GM21423 (cell line): ENCODE measurements around the gene EXOC4.

Source experiments
- ATAC-seq: cut with Tn5 transposase; IDR thresholded peaks from one replicate; pipeline ENCODE4 v1.9.1; 2021; ENCODE audit warnings: mild to moderate bottlenecking, moderate library complexity; ENCODE audit not compliant: unreplicated experiment

The EXOC4 gene

DNA sequence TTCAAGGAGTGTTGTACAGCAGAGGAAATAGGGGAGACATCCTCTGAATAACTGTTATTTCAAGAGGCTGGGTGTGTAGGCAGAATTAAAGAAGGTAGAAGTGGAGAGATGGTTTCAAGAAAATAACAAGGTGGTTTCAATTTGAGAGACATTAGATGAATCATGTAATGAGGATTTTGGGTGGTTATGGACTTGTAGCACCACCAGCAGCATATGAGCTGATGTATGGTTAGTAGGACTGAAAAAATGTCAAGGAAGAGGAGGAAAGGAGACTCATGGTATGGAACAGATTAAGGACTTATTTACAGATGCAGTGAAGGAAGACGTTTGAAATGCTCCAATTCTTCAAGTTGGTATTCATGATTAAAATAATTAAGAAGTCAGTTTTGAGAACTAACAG, 166.2 kb downstream of the EXOC4 start:
- ATAC-seq = no peak

DNA sequence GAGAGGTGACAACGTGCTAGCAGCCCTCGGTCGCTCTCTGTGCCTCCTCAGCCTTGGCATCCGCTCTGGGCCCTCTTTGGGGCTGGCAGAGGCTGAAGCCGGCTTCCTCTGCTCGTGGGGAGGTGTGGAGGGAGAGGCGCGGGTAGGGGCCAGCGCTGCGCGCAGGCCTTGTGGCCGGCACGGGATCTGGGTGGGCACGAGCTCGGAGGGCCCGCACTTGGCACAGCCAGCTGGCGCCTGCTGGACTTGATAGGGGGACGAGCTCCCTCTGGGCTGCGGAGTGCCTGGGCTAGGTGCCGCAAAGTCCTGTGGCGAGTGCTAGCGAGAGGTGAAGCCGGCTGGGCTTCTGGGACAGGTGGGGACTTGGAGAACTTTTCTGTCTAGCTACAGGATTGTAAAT, 170.7 kb downstream of the EXOC4 start:
- ATAC-seq = no peak

DNA sequence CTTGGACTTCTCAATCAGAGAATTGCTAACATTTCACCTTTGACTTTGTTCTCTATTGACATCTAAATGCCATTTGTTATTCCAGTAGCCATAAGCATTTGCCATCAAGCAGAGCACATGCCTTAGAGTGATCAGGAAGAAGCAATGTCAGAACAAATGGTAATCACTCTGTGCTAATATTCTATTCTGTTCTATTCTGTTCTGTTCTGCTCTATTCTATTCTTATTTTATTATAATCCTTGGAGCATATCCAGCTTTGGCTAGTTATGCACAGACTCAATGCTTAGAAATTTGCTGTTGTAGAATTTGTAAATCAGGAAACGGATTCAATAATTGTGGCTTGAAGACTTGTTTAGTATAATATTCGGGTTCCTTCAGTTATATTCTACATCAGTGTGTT, 175.4 kb downstream of the EXOC4 start:
- no peak for ATAC-seq

DNA sequence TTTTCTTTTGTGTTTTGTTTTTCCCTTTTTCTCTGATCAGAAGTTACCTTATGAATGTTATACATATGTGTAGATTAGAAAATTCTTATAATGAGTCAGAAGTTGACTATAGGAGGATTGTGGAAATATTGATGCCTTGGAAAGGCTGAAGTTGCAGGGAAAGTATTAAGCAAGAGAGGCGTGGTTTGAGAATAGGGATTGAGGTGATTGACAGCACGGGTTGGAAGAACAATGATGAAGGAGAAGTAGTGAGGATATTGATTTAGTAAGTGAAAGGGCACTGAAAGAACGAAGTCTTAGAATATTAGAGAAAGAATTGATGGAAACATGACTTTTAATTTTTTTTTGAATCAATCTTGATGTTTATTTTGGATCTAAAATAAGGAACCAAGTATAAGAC, 176.0 kb downstream of the EXOC4 start:
- ATAC-seq = no peak

DNA sequence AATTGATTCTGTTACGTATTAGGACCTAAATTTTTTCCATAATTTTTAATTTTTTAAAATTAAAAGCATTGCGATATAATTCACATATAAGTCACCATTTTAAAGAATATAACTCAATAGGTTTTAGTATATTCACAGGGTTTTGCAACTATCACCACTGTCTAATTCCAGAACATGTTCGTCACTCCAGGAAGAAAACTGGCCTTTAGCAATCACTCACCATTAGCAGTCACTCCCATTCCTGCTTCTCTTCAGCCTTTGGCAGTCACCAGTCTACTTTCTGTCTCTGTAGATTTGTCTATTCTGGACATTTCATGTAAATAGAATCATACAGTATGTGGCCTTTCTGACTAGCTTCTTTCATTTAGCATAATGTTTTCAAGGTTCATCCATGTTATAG, 176.5 kb downstream of the EXOC4 start:
- no peak for ATAC-seq

DNA sequence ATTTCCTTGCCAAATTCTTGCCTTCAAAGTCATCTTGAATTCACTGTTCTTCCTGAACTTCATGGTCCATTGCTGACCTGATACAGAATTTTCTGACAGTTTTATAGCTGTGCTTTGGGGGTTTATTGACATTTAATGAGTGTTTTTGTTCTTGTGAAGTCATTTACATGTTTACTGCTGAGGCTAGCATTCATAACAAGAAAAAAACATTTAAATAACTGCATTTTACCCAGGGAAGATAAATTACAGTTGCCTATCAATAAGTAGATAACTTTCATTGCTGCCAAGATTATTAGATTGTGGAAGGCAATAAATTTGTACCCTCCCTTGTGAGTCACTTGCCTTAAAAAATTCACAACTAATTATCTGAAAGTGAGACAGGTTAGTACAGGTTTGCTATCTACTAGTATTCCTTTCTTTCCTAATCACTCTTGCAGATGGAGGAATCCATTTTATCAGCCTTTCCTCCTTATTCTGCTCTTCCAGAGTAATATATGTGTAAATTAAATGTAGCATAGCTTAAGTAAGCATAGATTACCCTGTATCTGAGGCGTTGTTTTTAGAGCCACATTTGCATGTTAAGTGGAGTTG, 178.4 kb downstream of the EXOC4 start:
- ATAC-seq = no peak

DNA sequence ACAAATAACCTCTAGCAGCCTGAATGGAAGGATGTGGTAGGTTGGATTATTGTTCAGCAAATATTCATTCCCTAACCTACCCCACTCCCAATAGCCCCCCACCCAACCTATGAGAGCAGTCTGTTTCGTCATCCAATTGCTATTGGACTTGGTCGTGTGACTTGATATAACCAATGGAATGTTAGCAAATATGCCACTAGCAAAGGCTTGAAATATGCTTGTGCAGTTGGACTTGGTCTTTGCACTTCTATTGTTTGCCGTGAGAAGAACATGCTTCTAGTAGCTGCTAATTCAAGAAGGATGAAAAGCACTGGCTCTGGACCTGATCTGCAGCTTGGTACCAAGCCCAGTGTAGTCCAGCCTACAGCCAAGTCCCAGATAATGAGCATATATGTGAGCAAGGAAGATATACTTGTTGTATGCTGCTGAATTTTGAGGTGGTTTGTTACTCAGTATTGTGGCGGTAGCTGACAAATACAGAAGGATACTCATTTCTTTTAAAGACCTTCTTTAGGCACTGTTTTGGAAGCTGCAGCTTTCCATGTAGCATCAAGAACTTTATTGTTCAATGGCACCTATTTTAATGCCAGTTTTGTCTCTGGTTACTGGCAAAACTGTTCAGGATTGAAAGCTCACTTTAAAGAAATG, 180.4 kb downstream of the EXOC4 start:
- ATAC-seq = no peak

DNA sequence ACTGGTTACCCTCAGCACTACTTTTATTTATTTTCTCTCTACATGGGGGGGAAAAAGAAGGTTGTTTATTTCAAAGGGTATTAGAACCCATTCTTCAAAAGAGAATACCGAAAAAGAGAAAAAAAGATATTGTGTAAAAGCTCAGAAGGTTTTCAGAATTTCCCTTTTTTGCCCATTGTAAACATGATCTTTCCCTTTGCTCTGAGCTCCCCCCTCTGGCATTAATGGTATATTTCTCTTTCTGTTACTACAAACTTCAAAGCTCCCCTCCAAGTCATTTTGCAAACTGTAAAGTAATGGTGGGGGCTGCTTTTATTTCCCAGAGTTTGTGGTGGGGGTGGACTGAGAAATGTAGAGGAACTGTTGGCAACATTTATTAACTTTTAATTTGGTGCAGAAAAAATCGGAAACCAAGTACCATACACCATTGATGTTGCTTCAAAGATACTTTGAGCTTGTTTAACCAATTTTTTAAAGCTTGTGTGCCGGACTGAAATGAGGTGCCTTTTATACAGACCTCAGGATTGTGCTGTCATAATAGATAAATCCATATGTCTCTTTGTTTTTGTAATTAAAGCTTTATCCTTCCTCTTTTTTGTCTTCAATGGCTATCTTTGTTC, 181.5 kb downstream of the EXOC4 start:
- no peak for ATAC-seq

DNA sequence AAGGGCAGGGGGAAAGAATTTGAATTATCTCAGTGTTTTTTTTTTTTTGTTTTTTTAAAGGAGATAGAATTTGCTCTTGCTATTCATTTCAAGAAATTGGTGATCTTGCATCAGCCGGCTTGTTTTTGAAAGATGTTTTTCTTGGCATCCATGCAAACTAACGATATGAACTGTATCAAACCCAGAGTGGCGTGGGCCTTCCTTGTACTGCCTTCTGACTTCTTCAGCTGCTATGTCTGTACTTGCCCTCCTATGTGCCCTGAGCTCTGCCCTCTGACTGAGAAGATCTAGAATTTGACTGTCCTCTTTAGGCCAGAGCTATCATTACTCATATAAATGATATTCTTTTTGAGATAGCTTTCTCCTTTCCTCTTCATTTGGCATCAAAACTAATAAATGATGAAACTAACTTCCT, 183.1 kb downstream of the EXOC4 start:
- no peak for ATAC-seq

DNA sequence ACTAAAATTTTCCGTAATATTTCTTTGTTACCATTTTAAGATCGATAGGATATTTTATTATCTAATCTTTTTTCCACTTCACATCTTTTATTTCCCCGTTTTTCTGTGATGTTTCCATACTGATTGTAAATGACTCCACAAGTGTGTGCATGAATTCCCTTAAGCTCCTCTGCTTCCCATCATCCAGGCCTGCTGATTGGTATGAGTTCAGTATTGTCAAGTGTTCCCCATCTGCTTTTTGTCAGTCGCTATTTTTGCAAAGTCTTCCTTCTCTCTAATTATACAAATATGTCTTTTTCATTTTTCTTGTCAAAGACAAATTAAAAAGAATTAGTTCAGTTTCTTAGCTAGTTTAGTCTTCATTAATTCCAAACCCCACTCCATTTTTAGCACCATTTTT, 184.7 kb downstream of the EXOC4 start:
- ATAC-seq = no peak

DNA sequence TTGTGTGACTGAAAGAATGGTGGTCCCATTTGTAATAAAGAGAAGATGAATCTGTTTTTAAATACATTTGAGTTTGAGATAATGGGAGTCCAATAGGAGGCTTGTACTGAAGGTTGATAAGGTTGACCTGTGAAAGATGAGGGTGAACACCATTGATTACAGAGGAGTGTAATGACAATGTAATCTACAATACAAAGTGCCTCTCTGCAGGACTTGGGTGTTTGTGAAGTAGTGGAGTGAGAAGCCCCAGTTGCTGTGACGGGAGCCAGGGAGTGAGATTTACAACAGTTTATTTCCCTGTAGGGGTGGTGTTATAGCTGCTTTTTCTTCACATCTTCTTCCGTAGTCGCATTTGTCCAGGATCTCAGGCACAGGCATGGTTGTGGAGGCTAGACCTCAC, 189.9 kb downstream of the EXOC4 start:
- ATAC-seq = no peak

DNA sequence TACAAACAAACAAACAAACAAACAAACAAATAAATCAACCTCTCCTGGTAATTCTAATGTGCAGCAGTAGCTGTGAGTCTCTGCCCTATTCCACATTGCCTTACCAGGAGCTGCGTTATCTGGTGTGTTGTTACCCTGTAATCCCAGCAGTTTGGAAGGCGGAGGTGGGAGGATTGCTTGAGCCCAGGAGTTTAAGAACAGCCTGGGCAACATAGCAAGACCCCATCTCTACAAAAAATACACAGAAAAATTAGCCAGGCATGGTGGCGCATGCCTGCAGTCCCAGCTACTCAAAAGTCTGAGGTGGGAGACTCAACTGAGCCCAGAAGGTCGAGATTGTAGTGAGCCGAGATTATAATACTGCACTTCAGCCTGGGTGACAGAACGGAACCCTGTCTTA, 192.7 kb downstream of the EXOC4 start:
- no peak for ATAC-seq

DNA sequence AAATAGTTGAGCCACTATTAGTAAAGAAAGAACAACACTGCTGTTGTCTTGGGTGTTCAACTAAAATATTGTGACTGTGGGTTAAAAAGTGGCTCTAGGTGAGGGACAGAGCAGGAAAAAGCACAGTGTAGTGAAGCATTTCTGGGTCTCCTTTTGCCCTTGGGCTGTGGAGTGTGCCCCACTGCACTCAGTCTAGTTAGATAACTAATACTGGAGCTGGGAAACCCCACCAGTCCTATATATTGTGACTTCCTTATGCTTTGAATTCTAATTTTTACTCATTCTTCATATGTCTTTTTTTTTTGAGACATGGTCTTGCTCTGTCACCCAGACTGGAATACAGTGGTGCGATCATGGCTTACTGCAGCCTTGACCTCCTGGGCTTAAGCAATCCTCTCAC, 195.1 kb downstream of the EXOC4 start:
- ATAC-seq = no peak

DNA sequence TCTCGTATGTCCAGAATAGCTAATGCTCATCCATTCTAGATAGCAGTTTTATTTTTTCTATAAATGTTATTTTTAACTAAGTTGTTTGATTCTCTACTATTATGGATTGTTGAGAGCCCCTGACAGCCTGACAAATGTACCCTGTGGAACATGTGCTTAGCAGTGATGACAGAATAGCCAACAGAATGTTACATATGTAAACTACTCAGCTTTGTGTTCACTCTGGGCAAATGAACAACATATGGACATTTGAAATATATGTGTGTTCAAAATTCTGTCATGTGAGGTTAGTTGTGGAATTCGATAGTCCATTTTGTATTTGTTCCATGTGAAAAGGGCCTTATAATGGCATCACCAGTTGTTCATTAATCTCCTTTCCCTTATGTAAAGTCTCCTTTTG, 199.7 kb downstream of the EXOC4 start:
- no peak for ATAC-seq

DNA sequence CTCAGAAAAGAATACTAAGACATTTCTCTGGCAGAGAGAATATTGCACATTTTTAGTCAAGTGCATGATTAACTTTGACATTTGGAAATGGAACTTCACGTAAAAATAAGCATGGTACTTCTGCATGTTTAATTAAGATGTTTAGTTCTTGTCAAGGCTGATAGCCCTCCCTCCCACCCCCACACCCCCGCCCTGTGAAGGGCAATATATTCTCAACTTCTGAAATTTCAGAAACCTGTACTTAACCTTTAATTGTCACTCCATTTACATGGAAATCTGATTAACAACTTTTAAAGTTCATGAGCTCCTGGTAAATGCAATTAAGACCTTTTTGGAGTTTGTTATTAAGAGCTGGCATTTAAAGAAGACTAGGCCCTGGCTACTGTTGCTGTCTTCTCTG, 205.8 kb downstream of the EXOC4 start:
- no peak for ATAC-seq

DNA sequence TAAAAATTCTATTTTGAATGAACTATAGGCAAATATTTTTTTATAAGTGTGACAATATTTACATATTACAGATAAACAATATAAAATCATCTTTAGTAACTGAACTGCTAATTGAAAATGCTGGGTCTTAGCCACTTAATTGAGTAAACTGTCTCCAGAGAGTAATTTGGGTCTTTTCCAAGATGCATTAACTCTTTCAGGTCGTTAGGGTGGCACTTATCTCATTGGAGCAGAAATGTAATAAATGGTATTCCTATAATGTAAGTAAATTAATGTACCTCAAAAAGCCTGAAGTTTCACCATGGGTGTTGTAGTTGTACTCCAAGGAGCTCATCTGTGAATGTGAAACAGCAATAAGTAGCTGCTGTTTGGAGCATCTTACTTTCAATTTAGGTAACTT, 208.5 kb downstream of the EXOC4 start:
- no peak for ATAC-seq

DNA sequence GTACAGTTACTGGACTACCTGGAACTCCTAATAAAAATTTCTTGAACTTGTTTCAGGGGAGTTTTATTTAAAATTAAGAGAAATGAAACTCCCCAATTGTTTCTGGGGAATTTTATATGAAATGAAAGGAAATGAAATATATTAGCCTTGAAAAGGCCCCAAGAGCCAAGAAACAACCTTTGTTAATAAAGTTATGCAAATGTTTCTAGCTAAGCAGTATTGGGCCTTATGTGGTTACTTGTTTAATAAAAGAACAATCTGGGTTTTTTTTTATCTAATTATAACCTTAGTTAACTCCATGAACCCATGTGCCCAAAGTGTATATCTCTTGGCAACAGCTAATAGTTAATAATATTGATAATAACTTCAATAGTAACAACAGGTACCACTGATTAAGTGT, 222.8 kb downstream of the EXOC4 start:
- no peak for ATAC-seq

DNA sequence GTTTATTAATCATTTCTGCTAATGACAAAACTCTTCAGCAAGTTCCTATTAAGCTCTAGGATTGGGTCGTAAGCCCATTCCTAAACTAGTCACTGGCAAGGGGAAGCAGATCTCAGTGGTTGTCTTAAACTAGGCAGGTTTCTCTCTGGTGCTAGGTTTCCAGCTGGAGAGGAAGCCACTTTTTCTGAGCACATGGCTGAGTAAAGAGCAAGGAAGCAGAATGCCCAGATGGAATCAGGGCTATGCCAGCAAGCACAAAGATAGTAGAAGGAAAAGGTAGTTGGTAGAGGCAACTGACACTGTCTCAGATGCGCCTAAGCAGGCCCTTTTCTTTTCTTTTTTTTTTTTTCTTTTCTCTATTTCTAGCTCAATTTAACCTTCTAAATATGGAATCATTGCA, 224.9 kb downstream of the EXOC4 start:
- no peak for ATAC-seq

DNA sequence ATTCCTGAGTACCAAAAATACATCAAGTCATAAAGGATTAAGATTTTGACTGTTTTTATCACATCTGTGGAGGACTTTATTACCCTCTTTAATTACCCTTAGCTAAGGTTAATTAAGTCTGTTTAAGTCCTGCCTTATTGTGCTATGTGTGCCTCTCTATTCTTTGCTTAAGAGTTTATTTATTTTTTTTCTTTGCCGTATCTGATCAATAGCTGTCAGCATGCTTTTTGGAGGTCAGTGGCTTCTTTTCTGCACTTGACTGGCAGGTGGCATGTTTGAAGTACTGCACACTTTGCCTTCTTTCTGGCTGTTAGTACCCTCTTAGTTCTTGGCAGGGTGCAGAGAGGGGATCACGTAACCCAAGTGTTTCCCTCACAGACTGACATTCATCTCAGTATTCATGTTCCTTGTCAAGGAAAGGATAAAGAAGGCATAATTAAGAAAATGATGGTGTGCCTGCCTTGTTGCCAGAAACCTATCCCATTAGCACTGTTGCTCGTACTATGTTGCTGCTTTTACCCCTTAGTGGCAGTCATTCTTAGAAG, 225.8 kb downstream of the EXOC4 start:
- ATAC-seq = no peak

DNA sequence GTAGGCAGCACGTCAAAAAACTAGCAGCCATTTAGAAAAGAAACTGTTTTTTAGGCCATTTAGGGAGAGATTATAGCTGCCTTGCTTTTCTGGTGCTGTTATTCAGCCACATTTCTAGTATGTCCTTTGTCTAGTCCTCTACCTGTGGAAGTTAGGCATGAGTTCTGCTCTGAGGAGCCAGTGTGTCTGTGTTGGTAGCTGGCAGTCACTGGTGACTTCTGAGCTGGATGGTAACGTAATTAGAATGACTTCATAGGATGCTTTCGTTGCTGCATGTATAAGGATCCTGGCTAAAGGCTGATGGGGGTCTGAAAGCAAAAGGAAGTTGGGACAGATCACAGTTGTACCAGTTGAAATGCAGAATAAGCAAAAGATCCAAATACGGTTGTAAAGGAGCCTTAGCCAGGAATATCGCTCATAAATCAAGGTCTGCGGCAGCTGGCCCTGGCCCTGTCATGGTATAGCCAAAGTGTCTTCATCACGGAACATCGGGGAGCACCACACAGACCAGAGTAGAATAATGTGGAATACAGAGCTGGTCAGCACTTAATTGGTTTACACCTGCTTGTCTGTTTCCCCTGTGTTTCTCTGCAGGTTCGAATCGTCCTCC, 226.7 kb downstream of the EXOC4 start:
- ATAC-seq = no peak

DNA sequence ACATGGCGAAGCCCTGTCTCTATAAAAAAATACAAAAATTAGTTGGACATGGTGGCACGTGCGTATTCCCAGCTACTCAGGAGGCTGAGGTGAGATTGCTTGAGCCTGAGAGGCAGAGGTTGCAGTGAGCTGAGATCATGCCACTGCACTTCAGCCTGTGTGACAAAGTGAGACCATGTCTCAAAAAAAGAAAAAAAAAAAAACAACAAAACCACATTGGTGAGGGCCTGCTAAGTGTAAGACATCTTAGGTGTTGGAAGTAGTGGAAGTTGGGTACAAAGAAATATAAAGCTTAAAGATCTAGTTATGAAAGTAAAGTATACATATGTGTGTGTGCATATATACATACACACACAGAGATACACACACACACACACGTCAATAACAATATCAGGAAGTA, 228.0 kb downstream of the EXOC4 start:
- ATAC-seq = no peak

DNA sequence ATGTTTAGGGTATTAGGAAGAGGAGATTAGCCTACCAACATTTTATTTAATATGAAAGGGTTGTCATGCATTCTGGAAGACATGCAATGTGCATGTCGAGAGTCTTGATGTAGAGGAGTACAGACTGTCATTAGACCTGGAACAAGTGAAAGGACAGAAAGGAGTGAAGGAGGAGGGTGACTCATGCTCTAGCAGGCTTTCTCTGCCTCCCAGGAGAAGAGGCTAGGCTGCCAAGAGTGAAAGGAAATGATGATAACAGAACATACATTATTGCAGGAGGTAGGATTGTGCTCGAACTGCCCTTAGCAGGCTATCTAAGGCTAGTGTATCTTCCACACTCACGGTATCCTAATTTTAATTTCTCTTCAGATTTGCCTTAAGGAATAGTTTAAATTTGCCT, 228.8 kb downstream of the EXOC4 start:
- no peak for ATAC-seq
